ENCODE data around the gene XXYLT1.

Gene XXYLT1

DNA sequence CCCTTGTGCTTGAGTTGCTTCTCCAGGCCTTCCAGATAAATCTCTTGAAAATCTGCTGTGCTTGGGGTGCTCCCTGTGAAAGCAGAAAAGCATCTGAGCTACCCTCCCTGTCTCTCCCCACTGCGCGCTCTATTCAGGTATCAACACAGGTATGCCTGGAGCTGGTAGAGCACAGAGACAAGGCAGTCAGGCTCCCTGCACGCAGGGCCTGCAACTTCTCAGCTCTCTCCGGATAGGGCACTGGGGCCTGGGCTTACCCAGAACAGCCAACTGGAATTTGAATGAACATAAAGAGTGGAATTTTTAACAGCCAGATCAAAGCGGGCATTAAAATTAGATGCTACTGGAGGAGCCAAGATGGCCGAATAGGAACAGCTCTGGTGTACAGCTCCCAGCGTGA lies 183.6 kb downstream of the XXYLT1 start:
- DNase-seq = peak in 3 of 42 donors; percentile 2 to 19 (median 13)
- intact Hi-C loops (cut with DNase I) = no loop called here

DNA sequence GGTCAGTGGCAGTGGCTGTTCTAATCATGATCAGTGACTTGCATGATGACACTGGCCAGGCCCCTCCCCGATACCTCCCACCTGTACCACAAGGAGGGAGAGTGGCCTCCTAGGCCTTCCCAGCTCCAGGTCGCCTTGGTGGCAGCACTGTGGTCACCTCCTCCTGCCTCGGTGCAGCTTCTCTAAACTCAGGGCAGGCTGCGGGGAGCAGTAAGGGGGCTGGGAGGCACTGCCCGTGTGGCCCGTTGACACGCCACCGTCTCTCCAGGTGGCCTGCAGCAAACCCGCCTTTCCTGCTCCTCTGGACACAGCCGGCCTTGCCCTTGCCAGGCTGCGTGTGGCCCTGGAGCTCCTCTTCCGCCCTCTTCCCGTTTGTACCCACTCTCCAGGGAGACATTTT lies 184.1 kb downstream of the XXYLT1 start:
- intact Hi-C loops (cut with DNase I) = no loop called here
- DNase-seq = peak in 4 of 42 donors; percentile 4 to 19 (median 12)

DNA sequence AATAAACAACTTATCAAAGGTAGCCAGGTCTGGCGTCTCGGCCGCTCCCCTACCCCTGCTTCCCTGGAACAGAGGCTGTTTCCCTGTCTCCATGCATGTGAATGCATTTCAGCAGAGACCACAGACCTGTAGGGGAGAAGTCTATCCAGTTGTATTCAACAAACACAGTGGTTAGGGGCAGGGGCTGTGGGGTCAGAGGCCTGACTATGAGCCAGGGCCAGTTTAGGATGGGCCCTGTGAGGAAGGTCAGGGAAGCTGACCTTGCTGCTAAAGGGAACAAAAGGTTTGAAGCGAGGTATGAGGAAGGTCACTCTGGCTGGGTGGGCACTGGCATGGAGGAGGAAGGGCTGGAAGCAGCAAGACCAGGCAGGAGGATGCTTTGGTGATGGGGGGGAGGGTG lies 184.6 kb downstream of the XXYLT1 start:
- peak in 2 of 42 donors; percentile 2 to 15 for DNase-seq
- intact Hi-C loops (cut with DNase I) = no loop called here

DNA sequence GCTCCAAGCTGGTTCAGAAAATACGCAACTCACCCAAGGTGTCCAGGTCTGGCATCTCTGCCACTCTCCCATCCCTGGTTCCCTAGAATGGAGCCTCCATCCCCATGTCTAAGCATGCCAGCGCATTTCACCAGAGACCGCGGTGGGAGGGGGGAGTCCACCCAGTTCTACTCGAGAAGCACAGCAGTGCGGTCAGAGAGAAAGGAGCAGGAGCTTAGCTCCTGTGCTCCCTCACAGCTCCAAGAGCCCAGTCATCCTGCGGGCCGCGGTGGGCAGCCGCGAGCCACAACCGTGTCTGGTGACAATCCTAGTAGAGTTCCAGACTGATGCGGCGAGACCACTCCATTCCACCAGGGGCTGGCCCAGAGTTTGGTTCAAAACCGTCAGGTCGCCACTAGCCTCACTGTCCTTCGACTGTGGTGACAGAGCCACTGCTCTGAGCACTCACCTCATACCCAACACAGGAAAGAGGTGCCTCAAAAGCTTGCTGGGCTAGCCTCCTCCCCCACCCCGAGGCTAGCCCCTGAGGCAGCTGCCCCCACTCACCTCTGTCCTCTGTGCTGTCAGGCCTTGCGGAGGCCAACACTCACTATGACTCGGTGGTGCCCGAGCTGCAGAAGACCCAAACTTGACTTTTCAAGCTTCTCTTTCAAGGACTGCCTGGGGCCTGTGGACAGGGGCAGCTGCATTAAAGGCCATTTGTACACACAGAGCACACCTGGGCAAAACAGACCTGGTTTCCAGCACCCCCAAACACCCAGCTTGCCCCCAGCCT lies 185.4 kb downstream of the XXYLT1 start:
- peak in 4 of 42 donors; percentile 3 to 39 (median 16) for DNase-seq
- intact Hi-C loops (cut with DNase I) = no loop called here

GRCh38 chr3:195084746-195085145 lies 186.2 kb downstream of the XXYLT1 start:
- intact Hi-C loops (cut with DNase I) = no loop called here

GRCh38 chr3:195083659-195084058 lies 187.3 kb downstream of the XXYLT1 start:
- no peak for DNase-seq
- intact Hi-C loops (cut with DNase I) = no loop called here

More at GRCh38 chr3:195084746-195085145, 186.2 kb downstream of the XXYLT1 start:
- DNase-seq = no peak

DNA sequence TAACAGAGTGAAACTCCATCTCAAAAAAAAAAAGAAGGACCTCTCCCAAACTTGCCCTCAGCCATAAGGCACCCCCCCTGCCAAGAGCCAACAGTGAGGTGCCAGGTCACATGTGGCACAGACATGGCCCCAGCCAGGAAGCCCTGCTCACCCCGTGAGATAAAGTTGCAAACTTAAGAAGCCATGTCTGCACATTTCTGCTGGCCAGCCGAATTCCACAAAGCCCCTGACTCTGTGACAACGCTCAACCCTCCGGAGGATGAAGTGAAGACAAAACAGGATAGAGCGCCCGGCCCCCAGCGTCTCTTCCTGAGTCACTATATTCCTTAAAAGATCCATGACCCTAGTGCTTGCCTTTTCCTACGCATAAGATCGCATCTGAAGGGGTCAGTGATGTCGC lies 188.1 kb downstream of the XXYLT1 start:
- intact Hi-C loops (cut with DNase I) = no loop called here
- DNase-seq = no peak

DNA sequence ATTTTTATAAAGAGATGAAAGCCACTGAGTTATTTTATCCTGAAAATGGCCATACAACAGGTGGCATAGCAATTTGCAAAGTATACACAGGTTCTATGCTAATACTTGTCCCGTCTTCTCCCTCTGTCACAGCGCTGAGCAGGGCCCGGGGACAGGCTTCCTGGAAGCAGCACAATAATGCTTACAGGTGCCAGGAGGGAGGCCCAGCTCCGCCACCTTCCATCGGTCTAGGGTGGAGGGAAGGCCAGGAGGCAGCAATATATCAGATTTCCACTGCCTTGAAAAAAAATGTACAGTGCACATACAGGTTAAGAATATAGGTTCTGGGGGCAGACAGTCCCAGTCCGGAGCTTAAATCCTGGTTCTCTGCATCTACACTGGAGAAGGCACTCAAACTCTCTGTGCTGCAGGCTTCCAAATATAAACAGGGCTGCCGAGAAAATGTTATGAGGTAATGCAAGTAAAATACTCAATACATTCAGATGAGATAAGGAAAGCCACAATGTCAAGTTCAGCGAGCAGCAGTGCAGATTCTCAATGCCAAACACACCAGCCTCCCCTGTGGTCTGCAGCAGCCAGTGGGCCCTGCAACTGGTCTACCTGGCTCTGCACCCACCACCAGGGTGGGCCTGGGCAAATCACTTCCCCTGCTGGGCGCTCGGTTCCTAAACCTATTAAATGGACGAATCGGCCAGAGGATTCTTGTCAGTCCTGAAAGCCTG lies 189.6 kb downstream of the XXYLT1 start:
- DNase-seq = no peak
- intact Hi-C loops (cut with DNase I) = no loop called here

DNA sequence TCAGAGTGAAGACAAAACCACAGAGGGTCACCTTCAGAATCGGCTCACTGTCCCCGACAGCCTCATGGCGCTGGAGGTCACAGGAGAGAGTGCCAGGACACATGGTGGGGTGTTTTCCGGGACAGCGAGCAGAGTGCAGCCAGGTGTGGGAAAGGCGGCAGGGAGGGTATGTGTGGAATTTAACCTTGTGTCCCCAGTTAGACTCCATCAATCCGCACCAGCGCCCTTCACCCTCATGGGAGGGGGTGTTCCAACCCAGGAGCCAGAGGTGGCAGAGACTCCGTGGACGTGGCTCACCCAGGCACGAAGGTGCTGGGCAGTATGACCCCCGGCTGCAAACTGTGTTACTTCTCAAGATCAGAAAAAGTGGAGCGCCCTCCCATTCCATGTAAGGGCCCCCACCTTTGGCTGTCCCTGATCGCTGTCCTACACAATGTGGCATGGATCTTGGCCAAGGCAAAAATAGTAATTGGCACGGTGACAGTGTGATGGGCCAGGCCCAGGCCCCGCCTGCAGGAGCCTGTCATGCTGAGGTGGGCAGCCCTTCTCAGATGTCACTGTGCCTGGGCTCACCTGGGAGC lies 190.3 kb downstream of the XXYLT1 start:
- intact Hi-C loops (cut with DNase I) = no loop called here
- no peak for DNase-seq

- intact Hi-C loops (cut with DNase I) = no loop called here
- no peak for DNase-seq
Observed at GRCh38 chr3:195080125-195080524, 190.8 kb downstream of the XXYLT1 start.

GRCh38 chr3:195079636-195080035 lies 191.3 kb downstream of the XXYLT1 start:
- no peak for DNase-seq

GRCh38 chr3:195078891-195079440 lies 192.0 kb downstream of the XXYLT1 start:
- DNase-seq = no peak
- intact Hi-C loops (cut with DNase I) = no loop called here

More at GRCh38 chr3:195079636-195080035, 191.3 kb downstream of the XXYLT1 start:
- intact Hi-C loops (cut with DNase I) = no loop called here

- DNase-seq = peak in 1 of 42 donors; percentile 3
- intact Hi-C loops (cut with DNase I) = no loop called here
Observed at GRCh38 chr3:195077611-195078540, 193.1 kb downstream of the XXYLT1 start.

DNA sequence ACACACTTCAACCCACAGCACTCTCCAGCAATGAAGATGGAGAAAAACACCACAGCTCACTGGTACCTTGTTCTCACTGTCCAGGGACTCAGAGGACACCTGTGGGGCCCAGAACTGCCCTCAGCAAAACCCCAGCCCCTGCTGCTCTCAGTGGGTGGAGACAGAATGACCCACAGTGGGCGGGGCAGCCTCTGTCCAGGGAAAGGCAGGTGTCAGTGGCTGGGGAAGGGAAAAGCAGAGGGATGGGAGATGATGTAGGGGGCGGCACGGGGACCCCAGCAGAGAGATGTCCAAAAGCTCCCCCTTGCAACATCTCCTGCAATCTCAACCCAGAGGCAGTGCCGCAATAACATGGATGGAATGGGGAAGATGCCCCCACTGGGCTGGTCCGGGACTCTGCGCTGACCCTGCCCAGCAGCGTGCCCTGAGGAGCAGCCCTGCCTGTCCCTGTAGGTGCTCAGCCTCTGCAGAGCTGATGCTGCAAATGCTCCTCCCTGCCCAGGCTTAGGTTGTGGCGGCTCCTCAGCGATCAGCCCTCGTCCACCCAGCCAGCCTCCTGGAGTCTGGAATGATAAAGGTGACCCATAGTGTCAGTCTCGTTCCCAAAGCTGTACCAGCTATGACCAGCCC lies 193.9 kb downstream of the XXYLT1 start:
- DNase-seq = peak in 1 of 42 donors; percentile 0
- intact Hi-C loops (cut with DNase I) = no loop called here

DNA sequence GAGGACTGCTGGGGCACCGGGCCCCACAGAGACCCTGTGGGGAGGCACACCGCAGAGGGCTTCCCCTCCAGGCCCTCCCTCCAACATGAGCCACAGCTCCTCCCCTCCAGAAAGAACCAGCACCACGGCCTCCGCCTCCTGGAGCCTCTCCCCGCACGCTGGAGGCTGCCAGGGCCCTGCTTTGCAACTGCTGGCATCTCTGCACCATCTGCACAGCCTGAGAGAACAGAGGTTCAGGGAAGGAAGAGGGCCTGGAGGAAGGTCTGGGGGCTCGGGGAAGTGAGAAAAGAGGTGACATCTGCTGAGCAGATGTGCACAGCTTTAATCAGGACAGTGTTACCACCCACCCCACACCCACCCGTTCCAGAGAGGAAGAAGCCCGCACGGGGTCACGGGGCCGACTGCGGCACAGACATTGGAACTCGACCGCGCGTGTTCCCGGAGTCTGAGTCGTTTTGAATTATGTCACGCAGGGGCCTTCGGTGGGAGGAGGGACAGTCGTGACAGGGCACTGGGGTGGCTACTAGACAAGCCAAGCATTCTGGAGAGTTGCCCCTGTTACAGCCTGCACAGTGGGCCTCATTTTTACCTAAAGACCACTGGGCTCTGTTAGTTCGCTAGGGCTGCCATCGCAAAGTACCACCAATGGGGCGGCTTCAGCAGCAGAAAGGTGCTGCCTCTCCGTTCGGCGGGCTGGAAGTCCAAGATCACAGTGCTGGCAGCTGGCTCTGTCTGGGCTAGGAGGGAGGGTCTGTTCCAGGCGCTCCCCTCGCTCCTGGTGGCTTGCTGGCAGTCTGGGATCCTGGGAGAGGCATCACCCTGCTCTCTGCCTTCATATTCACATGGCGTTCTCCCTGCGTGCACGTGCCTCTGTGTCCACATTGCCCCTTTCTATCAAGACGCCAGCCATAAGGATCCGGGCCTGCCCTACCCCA lies 194.8 kb downstream of the XXYLT1 start:
- intact Hi-C loops (cut with DNase I) = no loop called here
- peak in 1 of 42 donors; percentile 3 for DNase-seq

- intact Hi-C loops (cut with DNase I) = no loop called here
- DNase-seq = peak in 4 of 42 donors; percentile 2 to 21 (median 20)
Observed at GRCh38 chr3:195075199-195075940, 195.6 kb downstream of the XXYLT1 start.
